Esophagus squamous epithelium (tissue), 5 donors: Measurements from ENCODE around the gene GPC5. TPM values are rescaled to one million over a fixed set of nuclear protein-coding genes. Genes with fewer than 3 reads are reported as not detected.

Experiments used
- DNase-seq: peaks from one replicate; lab custom pipeline; 2025; lab: John Stamatoyannopoulos, UW
- H3K27ac ChIP-seq, 4 donors: fragments of 200-600 bp; sonication (generic); one replicate each; pipeline ENCODE4 v1.5.1; 2016 to 2019; ENCODE audit warnings: mild to moderate bottlenecking in 1 of 4
- H3K27me3 ChIP-seq, 4 donors: fragments of 200-600 bp; sonication (generic); 1 replicate in 3 of 4; 2 replicates in 1 of 4; pipeline versions ENCODE4 v1.5.1 to v1.6.0; 2017 to 2021; ENCODE audit warnings: antibody characterized with exemption in 1 of 4
- H3K36me3 ChIP-seq, 3 donors: fragments of 200-600 bp; sonication (generic); one replicate each; pipeline ENCODE4 v1.5.1; 2016 to 2019
- H3K4me1 ChIP-seq, 3 donors: fragments of 200-600 bp; sonication (generic); one replicate each; pipeline ENCODE4 v1.5.1; 2017 to 2019
- H3K4me3 ChIP-seq, 4 donors: fragments of 200-600 bp; sonication (generic); 1 replicate in 3 of 4; 2 replicates in 1 of 4; pipeline ENCODE4 v1.5.1; 2016 to 2019; ENCODE audit warnings: mild to moderate bottlenecking in 2 of 4, moderate library complexity in 1 of 4
- H3K9me3 ChIP-seq, 3 donors: fragments of 200-600 bp; sonication (generic); one replicate each; pipeline ENCODE4 v1.5.1; 2016 to 2019
- POLR2A ChIP-seq, 4 donors: fragments of 450-650 bp; IDR thresholded peaks; one replicate each; pipeline ENCODE4 v1.6.1; 2017; ENCODE audit warnings: antibody characterized with exemption in 4 of 4, mild to moderate bottlenecking in 4 of 4, moderate library complexity in 3 of 4
- WGBS, 2 donors: methylation state at CpG; one replicate each; pipeline ENCODE4 v1.1.5; 2018; 5-methylcytosine and 5-hydroxymethylcytosine counted together
- intact Hi-C: fragments of 100-400 bp; cut with DNase I; formaldehyde crosslinking; loops from one replicate; pipeline ENCODE4 v1.15.0; 2022
- total RNA-seq, 4 donors: library from RNA; depleted of rRNA; stranded (reverse); fragments of >200 nt; gene quantifications; one replicate each; pipeline ENCODE4 v1.1.0, GENCODE V29; 2016
- TF ChIP-seq, protein P1 (sequence below), 6 experiments: fragments of 450-650 bp in 4 of 6; fragments of 200-600 bp in 2 of 6; sonication (generic) in 2 of 6; IDR thresholded peaks; one replicate each; pipeline ENCODE4 v1.5.1; 2016 to 2019; ENCODE audit warnings: antibody characterized with exemption in 6 of 6, mild to moderate bottlenecking in 4 of 6, moderate library complexity in 4 of 6
- donor health status: DM: yes; HTN: yes; CAD: no.

GPC5 gene
- total RNA-seq, 4 donors from 2014 or later = not detected

DNA sequence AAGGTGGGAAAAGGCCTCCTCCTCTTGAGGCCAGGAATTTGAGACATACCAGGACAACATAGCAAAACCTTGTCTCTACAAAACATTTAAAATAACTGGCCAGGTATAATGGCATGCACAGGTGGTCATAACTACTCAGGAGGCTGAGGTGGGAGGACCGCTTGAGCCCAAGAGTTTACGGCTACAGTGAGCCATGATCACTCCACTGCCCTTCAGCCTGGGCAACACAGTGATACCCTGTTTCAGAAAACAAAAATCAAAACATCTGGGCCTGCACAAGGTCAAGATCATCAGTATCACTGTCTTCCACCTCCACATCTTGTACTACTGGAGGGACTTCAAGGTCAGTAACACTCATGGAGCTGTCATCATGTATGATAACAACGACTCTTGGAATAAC, 1085.5 kb downstream of the GPC5 start:
- intact Hi-C loops = no loop called here
- Histone ChIP-seq H3K36me3 (no peaks in the 10 kb centered on the region), H3K27me3 (no peaks in the 10 kb centered on the region), H3K4me1 (no peaks in the 10 kb centered on the region), H3K27ac (no peak overlapping the region), H3K4me3 (no peak overlapping the region), H3K9me3 (no peaks in the 10 kb centered on the region)
- TF ChIP-seq POLR2A (IDR thresholded peaks at IDR 0.05) = no peak
- TF ChIP-seq, protein P1, sequence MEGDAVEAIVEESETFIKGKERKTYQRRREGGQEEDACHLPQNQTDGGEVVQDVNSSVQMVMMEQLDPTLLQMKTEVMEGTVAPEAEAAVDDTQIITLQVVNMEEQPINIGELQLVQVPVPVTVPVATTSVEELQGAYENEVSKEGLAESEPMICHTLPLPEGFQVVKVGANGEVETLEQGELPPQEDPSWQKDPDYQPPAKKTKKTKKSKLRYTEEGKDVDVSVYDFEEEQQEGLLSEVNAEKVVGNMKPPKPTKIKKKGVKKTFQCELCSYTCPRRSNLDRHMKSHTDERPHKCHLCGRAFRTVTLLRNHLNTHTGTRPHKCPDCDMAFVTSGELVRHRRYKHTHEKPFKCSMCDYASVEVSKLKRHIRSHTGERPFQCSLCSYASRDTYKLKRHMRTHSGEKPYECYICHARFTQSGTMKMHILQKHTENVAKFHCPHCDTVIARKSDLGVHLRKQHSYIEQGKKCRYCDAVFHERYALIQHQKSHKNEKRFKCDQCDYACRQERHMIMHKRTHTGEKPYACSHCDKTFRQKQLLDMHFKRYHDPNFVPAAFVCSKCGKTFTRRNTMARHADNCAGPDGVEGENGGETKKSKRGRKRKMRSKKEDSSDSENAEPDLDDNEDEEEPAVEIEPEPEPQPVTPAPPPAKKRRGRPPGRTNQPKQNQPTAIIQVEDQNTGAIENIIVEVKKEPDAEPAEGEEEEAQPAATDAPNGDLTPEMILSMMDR (IDR thresholded peaks at IDR 0.05) = no peak
- 81 to 87% methylated on average over 3 of the region's 3 CpGs for WGBS, 2 donors
- DNase-seq = no peak

DNA sequence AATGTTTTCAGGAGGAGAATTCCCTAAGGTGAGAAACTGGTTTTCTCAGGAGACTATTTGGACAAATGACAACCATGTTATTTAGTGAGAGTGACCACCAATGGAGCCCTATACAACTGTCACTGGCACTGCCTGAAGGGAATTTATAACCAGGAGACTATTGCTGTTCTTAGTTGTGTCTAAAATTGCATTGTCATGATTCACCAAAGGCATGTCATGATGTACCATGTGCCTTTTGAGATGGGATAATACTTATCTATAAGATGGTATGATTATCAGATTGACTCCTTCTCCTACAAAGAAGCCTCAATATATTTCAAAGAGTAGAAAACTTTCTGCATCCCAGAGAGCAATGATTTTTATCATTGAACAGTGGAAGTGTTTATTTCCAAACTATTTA, 1088.8 kb downstream of the GPC5 start:
- no peak overlapping the region for H3K4me3 ChIP-seq
- DNase-seq = no peak
- no peaks in the 10 kb centered on the region for H3K4me1 ChIP-seq
- no peaks in the 10 kb centered on the region for H3K36me3 ChIP-seq
- no peak for TF ChIP-seq POLR2A (IDR thresholded peaks at IDR 0.05)
- TF ChIP-seq, protein P1 (IDR thresholded peaks at IDR 0.05) = no peak
- no peaks in the 10 kb centered on the region for H3K9me3 ChIP-seq
- intact Hi-C loops = no loop called here
- H3K27me3 ChIP-seq = no peaks in the 10 kb centered on the region
- no peak overlapping the region for H3K27ac ChIP-seq

DNA sequence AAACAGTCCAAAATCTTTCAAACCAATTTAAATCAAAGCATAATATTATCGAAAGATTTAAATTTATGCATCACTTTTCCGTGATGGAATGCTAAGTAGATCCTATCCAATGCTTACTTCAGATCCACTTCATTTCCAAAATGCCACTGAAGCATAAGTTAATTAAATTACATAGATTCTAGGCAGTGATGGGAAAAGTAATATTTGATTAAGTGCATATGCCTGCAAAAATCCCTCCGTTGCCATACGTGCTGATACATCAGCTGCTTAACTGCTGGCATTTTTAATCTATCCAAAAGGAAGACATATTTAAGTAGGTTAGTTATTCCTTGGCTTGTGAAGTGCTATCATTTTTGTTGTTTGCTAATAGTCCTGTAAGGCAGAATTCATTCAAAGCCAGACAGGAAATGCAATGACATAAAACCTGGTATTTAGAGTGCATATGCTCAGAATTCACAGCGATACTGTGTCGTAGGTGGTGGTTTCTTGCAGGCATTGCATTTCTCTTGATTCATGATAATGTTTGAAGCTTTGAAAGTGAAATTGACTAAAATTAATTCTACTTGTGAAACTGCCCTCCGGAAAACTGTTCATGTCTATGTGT, 1089.9 kb downstream of the GPC5 start:
- no peak overlapping the region for H3K4me3 ChIP-seq
- TF ChIP-seq POLR2A (IDR thresholded peaks at IDR 0.05) = no peak
- TF ChIP-seq, protein P1 (IDR thresholded peaks at IDR 0.05) = no peak

DNA sequence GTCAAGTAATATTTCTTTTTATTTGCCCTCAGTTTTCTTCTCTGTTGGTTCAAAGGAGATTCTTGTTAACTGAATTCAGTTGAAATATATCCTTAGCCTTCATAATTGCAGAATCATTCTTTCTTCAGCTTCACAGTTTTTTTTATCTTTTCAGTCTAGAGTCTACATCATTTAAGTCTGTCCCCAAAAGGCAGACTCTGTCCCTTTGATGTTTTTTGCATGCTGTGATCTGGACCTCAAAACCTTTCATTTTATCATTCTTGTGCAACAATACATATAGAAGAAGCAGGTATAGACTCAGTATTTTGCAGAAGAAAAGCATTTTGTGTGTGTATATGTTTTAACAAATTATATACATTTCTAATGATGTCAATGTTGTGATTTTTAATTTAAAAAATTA, 1093.4 kb downstream of the GPC5 start:
- Histone ChIP-seq H3K36me3 (no peaks in the 10 kb centered on the region), H3K27ac (no peak overlapping the region), H3K4me1 (no peaks in the 10 kb centered on the region), H3K9me3 (no peaks in the 10 kb centered on the region), H3K4me3 (no peak overlapping the region), H3K27me3 (no peaks in the 10 kb centered on the region)
- no peak for DNase-seq
- intact Hi-C loops = no loop called here
- TF ChIP-seq, protein P1 (IDR thresholded peaks at IDR 0.05) = no peak
- TF ChIP-seq POLR2A (IDR thresholded peaks at IDR 0.05) = no peak

More for the DNA sequence above, 1089.9 kb downstream of the GPC5 start:
- no peaks in the 10 kb centered on the region for H3K36me3 ChIP-seq
- no peaks in the 10 kb centered on the region for H3K9me3 ChIP-seq
- no peaks in the 10 kb centered on the region for H3K4me1 ChIP-seq
- DNase-seq = no peak
- no peaks in the 10 kb centered on the region for H3K27me3 ChIP-seq
- intact Hi-C loops = no loop called here
- 76 to 82% methylated on average over 7 of the region's 7 CpGs for WGBS, 2 donors
- no peak overlapping the region for H3K27ac ChIP-seq

DNA sequence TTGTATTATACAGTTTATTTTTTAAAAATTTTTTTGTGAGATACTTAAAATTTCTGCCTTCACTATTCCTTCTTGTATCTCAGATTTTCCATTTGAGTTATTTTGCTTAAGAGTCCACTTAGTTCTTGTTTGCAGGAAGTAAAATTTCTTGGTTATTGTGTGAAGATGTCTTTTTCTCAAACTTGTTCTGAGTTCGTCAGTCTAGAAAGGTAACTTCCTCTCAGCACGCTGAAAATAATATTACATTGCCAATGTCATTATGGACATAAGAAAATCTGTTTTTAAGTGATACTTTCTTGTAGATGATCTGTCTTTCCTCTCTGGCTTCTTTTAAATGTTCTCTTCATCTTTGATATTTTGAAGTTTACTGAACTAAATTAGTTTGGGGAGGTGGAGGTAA, 1096.5 kb downstream of the GPC5 start:
- intact Hi-C loops = no loop called here
- no peak overlapping the region for H3K27ac ChIP-seq
- 85 to 87% methylated on average over 2 of the region's 2 CpGs for WGBS, 2 donors
- no peak for TF ChIP-seq POLR2A (IDR thresholded peaks at IDR 0.05)
- TF ChIP-seq, protein P1 (IDR thresholded peaks at IDR 0.05) = no peak
- no peak overlapping the region for H3K4me3 ChIP-seq
- no peaks in the 10 kb centered on the region for H3K4me1 ChIP-seq
- no peak for DNase-seq
- no peaks in the 10 kb centered on the region for H3K9me3 ChIP-seq
- no peaks in the 10 kb centered on the region for H3K27me3 ChIP-seq
- no peaks in the 10 kb centered on the region for H3K36me3 ChIP-seq
